Endothelial cell (in vitro differentiated cells): ENCODE measurements around the gene COX8A. TPM values are rescaled to one million over a fixed set of nuclear protein-coding genes. Genes with fewer than 3 reads are reported as not detected.
"Not testable (repeated sequence)": the region's sequence is repeated elsewhere in the genome, so short reads cannot be mapped to it uniquely, and the experiment has no call there.

Experiments
- DNase-seq: peaks from one replicate; pipeline ENCODE4 v3.0.0; 2021; ENCODE audit warnings: low spot score
- H3K27ac Mint-ChIP-seq: one replicate; pipeline ENCODE4 v1.8.0; 2021; ENCODE audit warnings: mixed read lengths, inconsistent platforms; ENCODE audit not compliant: unreplicated experiment
- H3K27me3 Mint-ChIP-seq: one replicate; pipeline ENCODE4 v1.8.0; 2021; ENCODE audit warnings: mild to moderate bottlenecking, moderate library complexity, mixed read lengths, inconsistent platforms; ENCODE audit not compliant: unreplicated experiment
- H3K36me3 Mint-ChIP-seq: one replicate; pipeline ENCODE4 v1.8.0; 2021; ENCODE audit warnings: mild to moderate bottlenecking, low read depth, mixed read lengths, inconsistent platforms; ENCODE audit not compliant: unreplicated experiment
- H3K4me1 Mint-ChIP-seq: one replicate; pipeline ENCODE4 v1.8.0; 2021; ENCODE audit warnings: mild to moderate bottlenecking, mixed read lengths, inconsistent platforms; ENCODE audit not compliant: unreplicated experiment
- H3K4me3 Mint-ChIP-seq: one replicate; pipeline ENCODE4 v1.8.0; 2021; ENCODE audit warnings: mild to moderate bottlenecking, mixed read lengths, inconsistent platforms; ENCODE audit not compliant: unreplicated experiment
- H3K9me3 Mint-ChIP-seq: one replicate; pipeline ENCODE4 v1.8.0; 2021; ENCODE audit warnings: mixed read lengths, inconsistent platforms; ENCODE audit not compliant: unreplicated experiment
- CTCF ChIP-seq: fragments of 200-600 bp; sonication (generic); IDR thresholded peaks from one replicate; pipeline ENCODE4 v1.5.0; 2021; ENCODE audit warnings: antibody characterized with exemption; ENCODE audit not compliant: unreplicated experiment
- total RNA-seq: library from RNA; stranded (reverse); fragmentation: NEBNext Ultra II Directional; extraction: Animal tissue kit (Norgen Biotek cat#: 25700); gene quantifications from one replicate; pipeline ENCODE4 v1.2.1, GENCODE V29; 2021; ENCODE audit not compliant: unreplicated experiment

The COX8A gene
- total RNA-seq, 1 donor from 2014 or later = 188 TPM

GRCh38 chr11:63966444-63966843 is 8.0 kb upstream of the COX8A start:
- Mint-ChIP-seq H3K27ac (no peak overlapping the region), H3K36me3 (no peaks in the 10 kb centered on the region), H3K4me3 (no peak overlapping the region), H3K27me3 (peaks cover 8% of the 10 kb centered on the region), H3K4me1 (no peaks in the 10 kb centered on the region), H3K9me3 (no peaks in the 10 kb centered on the region)
- no peak for TF ChIP-seq CTCF
- no peak for DNase-seq

- peaks cover 5% of the 10 kb centered on the region for H3K4me1 Mint-ChIP-seq
- no peaks in the 10 kb centered on the region for H3K36me3 Mint-ChIP-seq
- peaks cover 10% of the 10 kb centered on the region for H3K27me3 Mint-ChIP-seq
- no peak for TF ChIP-seq CTCF
- no peak overlapping the region for H3K27ac Mint-ChIP-seq
- H3K4me3 Mint-ChIP-seq = no peak overlapping the region
- DNase-seq = no peak
- H3K9me3 Mint-ChIP-seq = no peaks in the 10 kb centered on the region
Observed at GRCh38 chr11:63969461-63969860, 5.0 kb upstream of the COX8A start.

- DNase-seq = no peak
- no peak overlapping the region for H3K27ac Mint-ChIP-seq
- TF ChIP-seq CTCF = no peak
- H3K4me3 Mint-ChIP-seq = no peak overlapping the region
- H3K9me3 Mint-ChIP-seq = no peaks in the 10 kb centered on the region
- peaks cover 10% of the 10 kb centered on the region for H3K4me1 Mint-ChIP-seq
- H3K27me3 Mint-ChIP-seq = peaks cover 13% of the 10 kb centered on the region
- no peaks in the 10 kb centered on the region for H3K36me3 Mint-ChIP-seq
Observed at GRCh38 chr11:63970902-63971301, 3.5 kb upstream of the COX8A start.

GRCh38 chr11:63973912-63974258 is 535 bp upstream of the COX8A start:
- H3K9me3 Mint-ChIP-seq, H3K36me3 Mint-ChIP-seq, DNase-seq: not testable (repeated sequence)
- H3K4me1 Mint-ChIP-seq = peaks cover 22% of the 10 kb centered on the region
- H3K27me3 Mint-ChIP-seq = peaks cover 12% of the 10 kb centered on the region
- peak overlapping the region; percentile 99 for H3K4me3 Mint-ChIP-seq
- H3K27ac Mint-ChIP-seq = peak overlapping the region; percentile 100

- Mint-ChIP-seq H3K27ac (no peak overlapping the region), H3K4me3 (no peak overlapping the region), H3K27me3 (peaks cover 10% of the 10 kb centered on the region), H3K9me3 (no peaks in the 10 kb centered on the region), H3K36me3 (no peaks in the 10 kb centered on the region), H3K4me1 (peaks cover 22% of the 10 kb centered on the region)
- no peak for TF ChIP-seq CTCF
- no peak for DNase-seq
Observed at GRCh38 chr11:63978551-63979239, 4.3 kb downstream of the COX8A start.
